Skeletal muscle tissue (tissue), 4 donors: ENCODE measurements around the gene SPATA13. TPM values are rescaled to one million over a fixed set of nuclear protein-coding genes. Genes with fewer than 3 reads are reported as not detected.
A peak's percentile ranks its signal among the peaks of the same experiment; 100 is the strongest.

Experiments used
- H3K27ac ChIP-seq: one replicate; pipeline ENCODE4 v1.7.0; 2013; ENCODE audit warnings: mild to moderate bottlenecking, low read depth, low read length, inconsistent platforms
- H3K27me3 ChIP-seq, 3 donors: one replicate each; pipeline ENCODE4 v1.7.0; 2013; ENCODE audit warnings: low read length in 3 of 3; ENCODE audit not compliant: control insufficient read depth in 3 of 3, insufficient read depth in 3 of 3
- H3K36me3 ChIP-seq, 3 donors: one replicate each; pipeline ENCODE4 v1.7.0; 2013; ENCODE audit warnings: low read length in 3 of 3; ENCODE audit not compliant: control insufficient read depth in 3 of 3, insufficient read depth in 3 of 3
- H3K4me1 ChIP-seq, 3 donors: one replicate each; pipeline ENCODE4 v1.7.0; 2013; ENCODE audit warnings: low read length in 3 of 3, mild to moderate bottlenecking in 3 of 3; ENCODE audit not compliant: control insufficient read depth in 3 of 3, insufficient read depth in 3 of 3
- H3K4me3 ChIP-seq, 3 donors: one replicate each; pipeline ENCODE4 v1.7.0; 2013; ENCODE audit warnings: low read length in 3 of 3
- H3K9ac ChIP-seq, 3 donors: one replicate each; pipeline ENCODE4 v1.7.0; 2013; ENCODE audit warnings: low read length in 3 of 3, mild to moderate bottlenecking in 3 of 3, moderate library complexity in 2 of 3, low read depth in 1 of 3
- H3K9me3 ChIP-seq, 3 donors: one replicate each; pipeline ENCODE4 v1.7.0; 2013; ENCODE audit warnings: low read length in 3 of 3; ENCODE audit not compliant: control insufficient read depth in 3 of 3
- total RNA-seq: library from RNA; depleted of rRNA; stranded (reverse); fragments of >200 nt; gene quantifications from one replicate; pipeline ENCODE4 v1.2.3, GENCODE V29; 2014
- donor health status: Osteomylitis.

SPATA13 gene
- total RNA-seq, 1 donor from 2014 or later = 3.7 TPM

- Histone ChIP-seq H3K27me3 (no peaks in the 10 kb centered on the region), H3K4me1 (no peaks in the 10 kb centered on the region), H3K36me3 (no peaks in the 10 kb centered on the region), H3K4me3 (no peak overlapping the region), H3K9me3 (no peaks in the 10 kb centered on the region), H3K27ac (no peak overlapping the region), H3K9ac (no peak overlapping the region)
These were observed 93.1 kb downstream of the SPATA13 start for GRCh38 chr13:24253520-24254145.

DNA sequence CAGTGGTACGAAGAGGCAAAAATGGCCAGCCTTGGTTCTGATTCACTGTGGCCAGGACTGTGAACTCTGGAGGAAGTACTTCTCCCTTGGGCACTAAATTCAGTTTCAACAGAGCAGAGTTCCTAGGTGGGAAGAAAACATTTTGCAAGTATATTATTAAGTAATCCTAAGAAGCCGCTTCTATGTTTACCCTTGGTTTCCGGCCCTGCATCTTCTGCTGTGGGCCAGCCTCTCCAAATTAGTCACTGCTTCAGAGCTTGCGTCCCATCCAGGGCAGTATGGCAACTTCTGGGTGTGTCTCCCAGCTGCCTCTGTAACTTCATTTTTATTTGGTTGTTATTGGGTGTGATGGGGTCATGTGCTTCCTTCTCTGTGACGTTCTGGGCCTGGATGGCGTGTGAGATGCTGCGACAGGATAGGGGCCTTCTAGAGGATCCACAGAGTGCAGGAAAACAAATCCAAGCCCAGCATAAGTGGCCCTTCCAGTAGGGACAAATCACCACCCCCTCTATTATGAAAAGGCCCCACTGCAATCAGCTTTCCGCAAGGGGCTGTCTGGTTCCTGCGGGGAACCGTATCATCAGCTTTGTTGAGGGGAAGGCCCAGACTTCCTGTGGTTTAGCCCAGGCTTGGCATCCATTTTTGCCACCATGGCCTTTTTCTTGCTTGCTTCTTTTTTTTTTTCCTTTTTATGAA, 93.8 kb downstream of the SPATA13 start:
- H3K9me3 ChIP-seq = no peaks in the 10 kb centered on the region
- H3K27me3 ChIP-seq = no peaks in the 10 kb centered on the region
- H3K9ac ChIP-seq = no peak overlapping the region
- H3K4me1 ChIP-seq = no peaks in the 10 kb centered on the region
- no peaks in the 10 kb centered on the region for H3K36me3 ChIP-seq
- no peak overlapping the region for H3K4me3 ChIP-seq
- no peak overlapping the region for H3K27ac ChIP-seq

- Histone ChIP-seq H3K9ac (no peak overlapping the region), H3K9me3 (no peaks in the 10 kb centered on the region), H3K27ac (no peak overlapping the region), H3K36me3 (no peaks in the 10 kb centered on the region), H3K4me1 (no peaks in the 10 kb centered on the region), H3K27me3 (no peaks in the 10 kb centered on the region), H3K4me3 (no peak overlapping the region)
These were observed 97.0 kb downstream of the SPATA13 start for GRCh38 chr13:24257497-24257896.

- no peaks in the 10 kb centered on the region for H3K27me3 ChIP-seq
- H3K9ac ChIP-seq = no peak overlapping the region
- H3K36me3 ChIP-seq = no peaks in the 10 kb centered on the region
- H3K27ac ChIP-seq = no peak overlapping the region
- no peaks in the 10 kb centered on the region for H3K4me1 ChIP-seq
- no peak overlapping the region for H3K4me3 ChIP-seq
- H3K9me3 ChIP-seq = no peaks in the 10 kb centered on the region
These were observed 101.0 kb downstream of the SPATA13 start for GRCh38 chr13:24261566-24261965.

GRCh38 chr13:24263632-24264031, 103.1 kb downstream of the SPATA13 start:
- no peak overlapping the region for H3K27ac ChIP-seq

GRCh38 chr13:24264976-24265375, 104.5 kb downstream of the SPATA13 start:
- no peak overlapping the region for H3K9ac ChIP-seq
- no peaks in the 10 kb centered on the region for H3K36me3 ChIP-seq
- no peaks in the 10 kb centered on the region for H3K27me3 ChIP-seq
- no peak overlapping the region for H3K4me3 ChIP-seq
- no peaks in the 10 kb centered on the region for H3K9me3 ChIP-seq
- peaks cover 0 to 9% (median 0%) of the 10 kb centered on the region in 3 donors for H3K4me1 ChIP-seq
- peak overlapping the region; percentile 13 for H3K27ac ChIP-seq

More at GRCh38 chr13:24263632-24264031, 103.1 kb downstream of the SPATA13 start:
- Histone ChIP-seq H3K27me3 (no peaks in the 10 kb centered on the region), H3K9me3 (no peaks in the 10 kb centered on the region), H3K4me1 (peaks cover 0 to 9% (median 0%) of the 10 kb centered on the region in 3 donors), H3K9ac (no peak overlapping the region), H3K4me3 (no peak overlapping the region), H3K36me3 (no peaks in the 10 kb centered on the region)

GRCh38 chr13:24265453-24265852, 104.9 kb downstream of the SPATA13 start:
- no peaks in the 10 kb centered on the region for H3K36me3 ChIP-seq
- no peaks in the 10 kb centered on the region for H3K9me3 ChIP-seq
- peaks cover 0 to 9% (median 2%) of the 10 kb centered on the region in 3 donors for H3K4me1 ChIP-seq
- H3K27ac ChIP-seq = no peak overlapping the region
- no peak overlapping the region for H3K4me3 ChIP-seq
- H3K9ac ChIP-seq = no peak overlapping the region
- H3K27me3 ChIP-seq = no peaks in the 10 kb centered on the region

DNA sequence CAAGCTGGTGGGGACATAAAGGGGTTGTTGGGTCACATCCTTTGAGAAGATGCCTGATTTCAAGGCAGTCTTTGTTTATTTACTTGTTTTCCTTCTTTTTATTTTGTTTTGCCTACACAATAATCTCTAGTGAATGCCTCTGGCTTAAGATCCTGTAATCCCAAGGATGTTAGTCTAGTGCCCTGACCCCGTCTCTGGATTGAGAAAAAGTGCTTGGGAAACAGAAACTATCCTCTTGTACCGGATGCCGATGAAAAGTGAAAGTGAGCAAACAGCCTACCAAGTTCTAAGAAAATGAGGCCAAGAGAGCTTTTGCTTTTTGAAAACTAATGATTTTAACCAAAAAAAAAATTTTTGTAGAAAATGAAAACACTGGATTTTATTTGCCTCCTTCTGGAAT, 106.8 kb downstream of the SPATA13 start:
- Histone ChIP-seq H3K9me3 (no peaks in the 10 kb centered on the region), H3K27me3 (peaks cover 0 to 2% (median 0%) of the 10 kb centered on the region in 3 donors), H3K4me1 (peaks cover 10 to 13% (median 10%) of the 10 kb centered on the region in 3 donors), H3K27ac (peak overlapping the region; percentile 20), H3K4me3 (peak overlapping the region in 2 of 3 donors; percentile 29 to 40), H3K9ac (peak overlapping the region in 1 of 3 donors; percentile 24), H3K36me3 (no peaks in the 10 kb centered on the region)

GRCh38 chr13:24267801-24268200, 107.3 kb downstream of the SPATA13 start:
- Histone ChIP-seq H3K9me3 (no peaks in the 10 kb centered on the region), H3K27me3 (peaks cover under 1 to 6% (median 3%) of the 10 kb centered on the region in 3 donors), H3K27ac (peak overlapping the region; percentile 20), H3K4me3 (peak overlapping the region in 1 of 3 donors; percentile 40), H3K4me1 (peaks cover 15 to 17% (median 15%) of the 10 kb centered on the region in 3 donors), H3K9ac (peak overlapping the region in 1 of 3 donors; percentile 24), H3K36me3 (no peaks in the 10 kb centered on the region)

DNA sequence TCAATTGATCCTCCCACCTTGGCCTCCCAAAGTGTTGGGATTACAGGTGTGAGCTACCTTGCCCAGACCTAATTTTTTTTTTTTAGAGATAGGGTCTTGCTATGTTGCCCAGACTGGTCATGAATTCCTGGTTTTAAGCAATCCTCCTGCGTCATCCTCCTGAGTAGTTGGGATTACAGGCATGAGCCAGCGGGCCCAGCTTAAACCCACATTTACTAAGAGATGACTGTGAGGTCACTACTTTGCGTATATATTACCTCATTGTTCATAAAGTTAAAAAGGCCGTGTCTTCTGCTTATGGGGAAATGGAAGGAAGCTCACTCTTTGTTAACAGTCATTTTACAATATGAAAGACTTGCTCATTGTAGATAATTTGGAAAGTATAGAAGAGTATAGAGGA, 109.3 kb downstream of the SPATA13 start:
- Histone ChIP-seq H3K36me3 (no peaks in the 10 kb centered on the region), H3K9ac (no peak overlapping the region), H3K27me3 (peaks cover 6 to 9% (median 7%) of the 10 kb centered on the region in 3 donors), H3K9me3 (no peaks in the 10 kb centered on the region), H3K4me1 (peaks cover 18 to 24% (median 21%) of the 10 kb centered on the region in 3 donors), H3K4me3 (no peak overlapping the region), H3K27ac (peak overlapping the region; percentile 78)
